OCI-LY7 (cell line): ENCODE results near the gene PREP.

Experiments used
- CTCF ChIP-seq: fragments of 200-600 bp; sonication (generic); conservative IDR thresholded peaks from 2 replicates; pipeline ENCODE4 v1.5.1; 2014; ENCODE audit warnings: mild to moderate bottlenecking, antibody characterized with exemption, low read length, moderate library complexity, mixed read lengths
- EZH2phosphoT487 ChIP-seq: fragments of 200-600 bp; sonication (generic); IDR thresholded peaks from 2 replicates; pipeline ENCODE4 v1.6.1; 2018; ENCODE audit warnings: low read depth, borderline replicate concordance, mild to moderate bottlenecking, mixed run types, antibody characterized with exemption, low read length, moderate library complexity, mixed read lengths

- TF ChIP-seq CTCF = no peak
- TF ChIP-seq EZH2phosphoT487 = no peak
Observed at GRCh38 chr6:105318660-105319059, 84.2 kb downstream of the PREP start.
